Measurements from ENCODE around the gene SLC25A26.
"Not testable (repeated sequence)": the region's sequence is repeated elsewhere in the genome, so short reads cannot be mapped to it uniquely, and the experiment has no call there.

The SLC25A26 gene

GRCh38 chr3:66270288-66270687 is 49.5 kb downstream of the SLC25A26 start:
- no peak for DNase-seq (ENCODE audit: low read depth)

- no peak for DNase-seq (ENCODE audit: low read depth)
These were observed 49.9 kb downstream of the SLC25A26 start for GRCh38 chr3:66270701-66271100.

GRCh38 chr3:66271231-66271630 is 50.4 kb downstream of the SLC25A26 start:
- DNase-seq (ENCODE audit: low read depth), result no peak

- DNase-seq (ENCODE audit: low read depth), result no peak
These were observed 51.2 kb downstream of the SLC25A26 start for GRCh38 chr3:66272016-66272415.

- DNase-seq (ENCODE audit: low read depth), result not testable (repeated sequence)
These were observed 54.0 kb downstream of the SLC25A26 start for GRCh38 chr3:66274837-66275236.

- no peak for DNase-seq (ENCODE audit: low read depth)
These were observed 56.0 kb downstream of the SLC25A26 start for GRCh38 chr3:66276705-66277274.

- no peak for DNase-seq (ENCODE audit: low read depth)
These were observed 58.4 kb downstream of the SLC25A26 start for GRCh38 chr3:66279168-66279567.

- DNase-seq (ENCODE audit: low read depth), result no peak
These were observed 59.5 kb downstream of the SLC25A26 start for GRCh38 chr3:66280304-66280703.

- DNase-seq (ENCODE audit: low read depth), result not testable (repeated sequence)
These were observed 71.1 kb downstream of the SLC25A26 start for GRCh38 chr3:66291922-66292321.

- no peak for DNase-seq (ENCODE audit: low read depth)
These were observed 76.6 kb downstream of the SLC25A26 start for GRCh38 chr3:66297260-66297873.

GRCh38 chr3:66297900-66298299 is 77.1 kb downstream of the SLC25A26 start:
- DNase-seq (ENCODE audit: low read depth), result no peak

- no peak for DNase-seq (ENCODE audit: low read depth)
These were observed 77.8 kb downstream of the SLC25A26 start for GRCh38 chr3:66298591-66298990.

GRCh38 chr3:66299085-66299484 is 78.3 kb downstream of the SLC25A26 start:
- not testable (repeated sequence) for DNase-seq (ENCODE audit: low read depth)

GRCh38 chr3:66299891-66300290 is 79.1 kb downstream of the SLC25A26 start:
- DNase-seq (ENCODE audit: low read depth), result no peak

- DNase-seq (ENCODE audit: low read depth), result no peak
These were observed 81.5 kb downstream of the SLC25A26 start for GRCh38 chr3:66302288-66302687.

GRCh38 chr3:66303491-66303901 is 82.7 kb downstream of the SLC25A26 start:
- DNase-seq (ENCODE audit: low read depth), result no peak

- DNase-seq (ENCODE audit: low read depth), result no peak
These were observed 83.5 kb downstream of the SLC25A26 start for GRCh38 chr3:66304293-66304692.

GRCh38 chr3:66306086-66306485 is 85.3 kb downstream of the SLC25A26 start:
- DNase-seq (ENCODE audit: low read depth), result not testable (repeated sequence)

GRCh38 chr3:66306991-66307390 is 86.2 kb downstream of the SLC25A26 start:
- DNase-seq (ENCODE audit: low read depth), result not testable (repeated sequence)

GRCh38 chr3:66312039-66312438 is 91.2 kb downstream of the SLC25A26 start:
- DNase-seq (ENCODE audit: low read depth), result no peak

GRCh38 chr3:66314455-66314854 is 93.7 kb downstream of the SLC25A26 start:
- no peak for DNase-seq (ENCODE audit: low read depth)

- no peak for DNase-seq (ENCODE audit: low read depth)
These were observed 97.1 kb downstream of the SLC25A26 start for GRCh38 chr3:66317750-66318376.

- no peak for DNase-seq (ENCODE audit: low read depth)
These were observed 99.6 kb downstream of the SLC25A26 start for GRCh38 chr3:66320390-66320789.

GRCh38 chr3:66322436-66322835 is 101.6 kb downstream of the SLC25A26 start:
- no peak for DNase-seq (ENCODE audit: low read depth)

Data from stimulated activated CD8-positive, alpha-beta memory T cell treated with anti-CD3 and anti-CD28 coated beads, Interleukin-15, amount 100 ng/mL, for 24 hours (primary cell).